DOHH2 (cell line): ENCODE measurements around the gene TDRD12.

Experiments used
- H3F3A ChIP-seq: fragments of 200-600 bp; sonication (generic), shearing (Covaris generic); 2 replicates; pipeline ENCODE4 v1.6.0; 2016; ENCODE audit warnings: antibody characterized with exemption, mild to moderate bottlenecking; ENCODE audit not compliant: control insufficient read depth, insufficient read depth
- H3K27ac ChIP-seq: fragments of 200-600 bp; sonication (generic); 2 replicates; pipeline ENCODE4 v1.5.1; 2014; ENCODE audit warnings: low read depth, mild to moderate bottlenecking, low read length, moderate library complexity
- H3K27me3 ChIP-seq: fragments of 200-600 bp; sonication (generic); 2 replicates; pipeline ENCODE4 v1.6.1; 2014; ENCODE audit warnings: mild to moderate bottlenecking, low read length, mixed read lengths; ENCODE audit not compliant: control insufficient read depth
- H3K36me3 ChIP-seq: fragments of 200-600 bp; sonication (generic); 2 replicates; pipeline ENCODE4 v1.6.1; 2014; ENCODE audit warnings: mild to moderate bottlenecking, low read length, moderate library complexity, mixed read lengths; ENCODE audit not compliant: control insufficient read depth
- H3K4me1 ChIP-seq: fragments of 200-600 bp; sonication (generic); 2 replicates; pipeline ENCODE4 v1.6.1; 2014; ENCODE audit warnings: mild to moderate bottlenecking, low read length, mixed read lengths; ENCODE audit not compliant: control insufficient read depth
- H3K4me2 ChIP-seq: fragments of 200-600 bp; sonication (generic); 2 replicates; pipeline ENCODE4 v1.6.0; 2014; ENCODE audit warnings: mild to moderate bottlenecking, low read length, moderate library complexity
- H3K4me3 ChIP-seq: fragments of 200-600 bp; sonication (generic); 2 replicates; pipeline ENCODE4 v1.5.1; 2014; ENCODE audit warnings: mild to moderate bottlenecking, low read length, mixed read lengths
- H3K79me2 ChIP-seq: fragments of 200-600 bp; sonication (generic); 2 replicates; pipeline ENCODE4 v1.6.1; 2014; ENCODE audit warnings: mild to moderate bottlenecking, low read length, mixed read lengths; ENCODE audit not compliant: control insufficient read depth
- H3K9me2 ChIP-seq: fragments of 200-600 bp; sonication (generic); replicated peaks from 2 replicates; pipeline ENCODE4 v1.6.1; 2014; ENCODE audit warnings: mild to moderate bottlenecking, low read length, mixed read lengths; ENCODE audit not compliant: control insufficient read depth
- H3K9me3 ChIP-seq: fragments of 200-600 bp; sonication (generic); 2 replicates; pipeline ENCODE4 v1.6.1; 2014; ENCODE audit warnings: antibody characterized with exemption, low read length, mixed read lengths; ENCODE audit not compliant: control insufficient read depth, insufficient read depth
- H4K20me1 ChIP-seq: fragments of 200-600 bp; sonication (generic); 2 replicates; pipeline ENCODE4 v1.6.0; 2014; ENCODE audit warnings: low read depth, mild to moderate bottlenecking, antibody characterized with exemption, low read length, moderate library complexity; ENCODE audit not compliant: control insufficient read depth, insufficient read depth
- EZH2phosphoT487 ChIP-seq: fragments of 200-600 bp; sonication (generic); IDR thresholded peaks from 2 replicates; pipeline ENCODE4 v1.6.1; 2017; ENCODE audit warnings: borderline replicate concordance, mild to moderate bottlenecking, antibody characterized with exemption, low read length, moderate library complexity, mixed read lengths
- TF ChIP-seq, protein P1 (sequence below): fragments of 200-600 bp; sonication (generic); IDR thresholded peaks from one replicate; pipeline ENCODE4 v1.5.1; 2014; ENCODE audit warnings: antibody characterized with exemption, mild to moderate bottlenecking, low read depth, low read length; ENCODE audit not compliant: poor library complexity, severe bottlenecking

Gene TDRD12

DNA sequence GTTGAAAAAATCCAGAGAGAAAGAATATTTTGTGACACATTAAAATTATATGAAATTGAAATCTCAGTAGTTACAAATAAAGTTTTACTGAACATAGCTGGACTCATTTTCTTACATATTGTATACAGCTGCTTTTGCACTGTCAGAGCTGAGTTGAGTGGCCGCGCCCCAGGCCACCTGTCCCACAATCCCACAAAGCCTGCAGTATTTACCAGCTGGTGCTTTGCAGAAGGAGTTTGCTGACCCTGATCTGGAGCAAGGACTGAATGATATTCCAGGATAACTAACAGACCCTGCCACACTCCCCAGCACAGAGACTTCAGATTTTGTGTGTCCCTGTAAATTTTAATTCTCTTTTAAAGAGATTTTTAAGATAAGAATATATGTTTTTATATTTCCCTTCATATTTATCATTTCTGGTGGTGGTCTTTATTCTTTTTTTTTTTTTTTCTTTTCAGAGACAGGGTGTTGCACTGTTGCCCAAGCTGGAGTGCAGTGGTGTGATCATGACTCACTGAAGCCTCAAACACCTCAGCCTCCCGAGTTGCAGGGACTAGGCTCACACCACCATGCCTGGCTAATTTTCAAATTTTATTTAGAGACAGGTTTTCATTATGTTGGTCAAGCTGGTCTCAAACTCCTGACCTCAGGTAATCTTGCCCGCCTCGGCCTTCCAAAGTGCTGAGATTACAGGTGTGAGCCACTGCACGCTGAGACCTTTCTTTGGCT is 48.5 kb downstream of the TDRD12 start:
- Histone ChIP-seq H3K36me3 (no peaks in the 10 kb centered on the region), H4K20me1 (no peaks in the 10 kb centered on the region), H3K79me2 (no peaks in the 10 kb centered on the region), H3K9me2 (no peaks in the 10 kb centered on the region), H3F3A (no peaks in the 10 kb centered on the region), H3K4me2 (no peak overlapping the region), H3K4me1 (no peaks in the 10 kb centered on the region), H3K27ac (no peak overlapping the region), H3K9me3 (no peaks in the 10 kb centered on the region), H3K27me3 (no peaks in the 10 kb centered on the region), H3K4me3 (no peak overlapping the region)
- TF ChIP-seq, protein P1, sequence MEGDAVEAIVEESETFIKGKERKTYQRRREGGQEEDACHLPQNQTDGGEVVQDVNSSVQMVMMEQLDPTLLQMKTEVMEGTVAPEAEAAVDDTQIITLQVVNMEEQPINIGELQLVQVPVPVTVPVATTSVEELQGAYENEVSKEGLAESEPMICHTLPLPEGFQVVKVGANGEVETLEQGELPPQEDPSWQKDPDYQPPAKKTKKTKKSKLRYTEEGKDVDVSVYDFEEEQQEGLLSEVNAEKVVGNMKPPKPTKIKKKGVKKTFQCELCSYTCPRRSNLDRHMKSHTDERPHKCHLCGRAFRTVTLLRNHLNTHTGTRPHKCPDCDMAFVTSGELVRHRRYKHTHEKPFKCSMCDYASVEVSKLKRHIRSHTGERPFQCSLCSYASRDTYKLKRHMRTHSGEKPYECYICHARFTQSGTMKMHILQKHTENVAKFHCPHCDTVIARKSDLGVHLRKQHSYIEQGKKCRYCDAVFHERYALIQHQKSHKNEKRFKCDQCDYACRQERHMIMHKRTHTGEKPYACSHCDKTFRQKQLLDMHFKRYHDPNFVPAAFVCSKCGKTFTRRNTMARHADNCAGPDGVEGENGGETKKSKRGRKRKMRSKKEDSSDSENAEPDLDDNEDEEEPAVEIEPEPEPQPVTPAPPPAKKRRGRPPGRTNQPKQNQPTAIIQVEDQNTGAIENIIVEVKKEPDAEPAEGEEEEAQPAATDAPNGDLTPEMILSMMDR, result no peak
- TF ChIP-seq EZH2phosphoT487, result no peak

DNA sequence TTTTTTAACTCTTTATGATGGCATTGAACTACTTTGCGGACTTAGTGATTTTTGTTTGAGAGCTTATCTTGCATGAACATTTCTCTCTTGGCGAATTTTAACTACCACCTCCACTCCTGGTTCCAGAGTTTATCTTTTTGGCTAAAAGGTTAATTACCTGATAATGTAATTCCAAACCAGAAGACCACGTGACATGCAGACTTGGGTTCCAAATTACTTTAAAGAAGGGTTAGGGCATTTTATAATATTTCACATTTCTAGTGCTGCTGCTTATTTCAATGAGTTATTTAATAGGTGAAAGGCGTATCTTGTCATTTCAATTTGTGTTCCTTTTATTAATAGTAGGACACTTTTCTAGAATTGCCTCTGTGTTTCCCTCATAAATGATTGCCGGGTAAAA is 52.0 kb downstream of the TDRD12 start:
- no peaks in the 10 kb centered on the region for H3K4me1 ChIP-seq
- H3K4me2 ChIP-seq, result no peak overlapping the region
- H3F3A ChIP-seq, result no peaks in the 10 kb centered on the region
- no peak overlapping the region for H3K27ac ChIP-seq
- no peaks in the 10 kb centered on the region for H4K20me1 ChIP-seq
- no peak for TF ChIP-seq EZH2phosphoT487
- TF ChIP-seq, protein P1, result no peak
- no peaks in the 10 kb centered on the region for H3K79me2 ChIP-seq
- H3K9me3 ChIP-seq, result no peaks in the 10 kb centered on the region
- H3K9me2 ChIP-seq, result no peaks in the 10 kb centered on the region
- no peaks in the 10 kb centered on the region for H3K27me3 ChIP-seq
- H3K36me3 ChIP-seq, result no peaks in the 10 kb centered on the region
- no peak overlapping the region for H3K4me3 ChIP-seq

DNA sequence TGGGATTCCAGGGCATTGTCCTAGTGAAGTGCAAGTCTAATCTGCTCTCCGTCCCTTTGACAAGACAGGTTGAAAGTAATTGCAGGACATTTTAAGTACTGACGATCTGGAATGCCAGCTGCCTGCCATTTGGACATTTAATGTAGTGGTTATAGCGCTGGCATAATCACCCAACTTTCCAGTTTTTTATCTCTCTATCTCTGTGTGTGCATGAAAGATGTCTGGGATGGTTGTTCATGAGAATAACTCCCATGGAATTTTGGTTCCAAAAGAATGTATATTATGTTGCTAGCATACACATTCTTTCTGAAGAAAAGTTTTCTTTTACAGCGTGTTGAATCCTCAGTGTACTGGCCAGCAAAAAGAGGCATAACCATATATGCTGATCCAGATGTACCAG is 53.6 kb downstream of the TDRD12 start:
- H4K20me1 ChIP-seq, result no peaks in the 10 kb centered on the region
- no peak for TF ChIP-seq EZH2phosphoT487
- TF ChIP-seq, protein P1, result no peak
- no peaks in the 10 kb centered on the region for H3K27me3 ChIP-seq
- H3K79me2 ChIP-seq, result no peaks in the 10 kb centered on the region
- H3K4me2 ChIP-seq, result no peak overlapping the region
- H3F3A ChIP-seq, result no peaks in the 10 kb centered on the region
- H3K27ac ChIP-seq, result no peak overlapping the region
- no peaks in the 10 kb centered on the region for H3K36me3 ChIP-seq
- H3K9me3 ChIP-seq, result no peaks in the 10 kb centered on the region
- H3K9me2 ChIP-seq, result no peaks in the 10 kb centered on the region
- no peaks in the 10 kb centered on the region for H3K4me1 ChIP-seq
- H3K4me3 ChIP-seq, result no peak overlapping the region
